HG03025 (cell line): Measurements from ENCODE around the gene TMEM222.
"Not testable (repeated sequence)": the region's sequence is repeated elsewhere in the genome, so short reads cannot be mapped to it uniquely, and the experiment has no call there.

ENCODE experiments used
- ATAC-seq: cut with Tn5 transposase; IDR thresholded peaks from one replicate; pipeline ENCODE4 v1.9.1; 2021; ENCODE audit warnings: mild to moderate bottlenecking, moderate library complexity; ENCODE audit not compliant: unreplicated experiment, low FRiP score

The TMEM222 gene, protein sequence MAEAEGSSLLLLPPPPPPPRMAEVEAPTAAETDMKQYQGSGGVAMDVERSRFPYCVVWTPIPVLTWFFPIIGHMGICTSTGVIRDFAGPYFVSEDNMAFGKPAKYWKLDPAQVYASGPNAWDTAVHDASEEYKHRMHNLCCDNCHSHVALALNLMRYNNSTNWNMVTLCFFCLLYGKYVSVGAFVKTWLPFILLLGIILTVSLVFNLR

DNA sequence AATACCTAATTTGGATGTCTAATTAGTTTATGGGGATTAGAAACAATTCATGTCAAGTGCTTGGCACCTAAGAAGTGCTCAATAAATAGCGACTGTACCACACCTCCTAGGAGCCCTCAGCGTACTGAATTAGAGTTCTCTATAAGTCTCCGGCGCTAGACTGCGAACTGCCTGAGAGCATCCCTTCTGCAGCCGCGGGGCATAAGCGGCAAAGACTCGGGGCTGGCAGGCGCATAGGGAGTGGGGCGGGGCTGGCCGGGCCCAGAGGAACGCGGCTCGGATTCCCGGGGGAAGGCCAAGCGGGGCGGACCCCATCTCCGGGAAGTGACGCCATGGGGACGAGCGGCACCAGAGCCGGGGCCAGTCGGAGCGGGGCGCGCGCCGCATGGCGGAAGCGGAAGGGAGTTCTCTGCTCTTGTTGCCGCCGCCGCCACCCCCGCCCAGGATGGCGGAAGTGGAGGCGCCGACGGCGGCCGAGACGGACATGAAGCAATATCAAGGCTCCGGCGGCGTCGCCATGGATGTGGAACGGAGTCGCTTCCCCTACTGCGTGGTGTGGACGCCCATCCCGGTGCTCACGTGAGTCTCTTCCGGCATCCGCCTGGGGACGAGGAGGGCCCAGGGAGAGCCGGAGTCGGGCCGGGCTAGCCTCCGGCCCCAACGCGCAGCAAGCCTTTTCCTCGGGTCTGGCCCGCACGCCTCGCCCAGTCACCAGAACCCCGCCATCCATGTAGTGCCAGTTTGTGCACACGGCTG lies at the start of gene TMEM222:
Gene TMEM222 (plus strand): TSS at position 351 of the 756 bp plus-strand sequence. CDS start 35 bp downstream, at position 386.
- ATAC-seq, result peak; percentile 86

DNA sequence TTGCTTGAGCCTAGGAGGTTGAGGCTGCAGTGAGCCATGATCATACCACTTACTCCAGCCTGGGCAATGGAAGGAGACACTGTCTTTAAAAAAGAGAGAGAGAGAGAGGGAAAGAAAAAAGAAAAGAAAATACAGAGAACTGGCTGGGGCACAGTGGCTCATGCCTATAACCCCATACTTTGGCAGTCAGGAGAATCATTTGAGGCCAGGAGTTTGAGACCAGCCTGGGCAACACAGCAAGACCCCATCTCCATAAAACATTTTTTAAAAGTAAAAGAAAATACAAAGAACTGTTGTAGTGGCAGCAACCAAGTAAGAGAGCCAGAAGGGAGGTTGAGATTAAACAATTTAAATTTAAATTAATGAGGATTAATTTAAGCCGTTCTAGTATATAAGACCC lies 47.8 kb upstream of the TMEM222 start:
- no peak for ATAC-seq

DNA sequence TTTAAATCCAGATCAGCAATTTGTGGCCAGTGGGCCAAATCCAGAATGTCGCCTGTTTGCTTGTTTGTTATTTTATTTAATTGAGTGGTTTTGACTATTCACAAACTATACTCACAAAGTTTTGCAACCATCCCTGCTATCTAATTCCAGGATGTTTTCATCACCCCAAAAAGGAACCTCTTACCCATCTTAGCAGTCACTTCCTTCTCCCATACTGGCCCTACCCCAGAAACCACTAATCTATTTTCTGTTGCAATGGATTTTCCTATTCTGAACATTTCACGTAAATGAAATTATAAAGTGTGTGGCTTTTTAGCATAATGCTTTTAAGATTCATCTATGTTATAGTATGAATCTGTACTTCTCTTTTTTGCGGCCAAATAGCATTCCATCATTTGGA lies 46.3 kb upstream of the TMEM222 start:
- ATAC-seq, result no peak

DNA sequence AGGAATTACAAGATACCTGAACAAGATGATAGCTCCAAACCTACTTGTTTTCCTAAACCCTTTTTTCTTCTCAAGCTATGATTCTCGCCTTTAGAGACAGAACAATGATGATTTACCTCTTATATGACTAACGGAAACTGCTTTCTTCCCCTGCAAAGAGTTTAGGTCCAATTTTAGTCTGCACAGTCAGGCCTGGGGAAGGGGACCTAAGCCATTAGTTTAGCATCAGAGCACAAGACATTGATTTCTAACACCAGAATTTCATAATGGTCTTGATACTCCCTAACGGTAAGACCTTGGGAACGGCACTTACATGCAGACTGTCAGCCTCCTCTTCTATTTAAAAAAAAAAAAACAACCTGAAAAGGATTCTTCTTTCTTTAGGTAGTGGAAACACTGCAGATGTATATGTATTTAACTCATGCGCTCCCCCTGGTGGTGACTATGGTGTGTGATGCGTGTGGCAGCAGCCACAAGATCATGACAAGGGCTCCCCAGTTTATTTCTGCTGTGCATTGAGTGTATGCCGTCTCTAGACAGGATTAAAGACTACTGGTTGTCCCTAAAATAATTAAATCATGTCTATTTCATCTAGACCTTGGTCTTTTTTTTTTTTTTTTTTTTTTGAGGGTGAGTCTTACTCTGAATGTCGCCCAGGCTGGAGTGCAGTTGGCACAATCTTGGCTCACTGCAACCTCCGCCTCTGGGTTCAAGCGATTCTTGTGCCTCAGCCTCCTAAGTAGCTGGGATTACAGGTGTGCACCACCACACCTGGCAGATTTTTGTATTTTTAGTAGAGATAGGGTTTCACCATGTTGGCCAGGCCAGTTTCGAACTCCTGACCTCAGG lies 37.3 kb upstream of the TMEM222 start:
- ATAC-seq, result no peak

DNA sequence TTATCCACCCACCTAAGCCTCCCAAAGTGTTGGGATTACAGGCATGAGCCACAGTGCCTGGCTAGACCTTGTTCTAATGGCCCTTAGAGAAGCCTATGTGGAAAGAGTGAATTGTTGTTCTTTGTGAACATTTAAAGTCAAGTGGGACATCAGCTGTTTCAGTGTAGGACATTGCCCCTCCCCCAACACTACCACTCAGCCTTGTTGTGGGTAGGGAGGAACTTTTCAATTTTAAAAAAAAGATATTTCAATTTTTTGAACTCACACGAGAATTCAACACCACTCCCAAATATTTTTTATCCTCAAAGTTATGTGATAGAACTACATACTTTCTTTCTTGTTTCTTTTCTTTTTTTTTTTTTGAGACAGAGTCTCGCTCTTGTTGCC lies 36.7 kb upstream of the TMEM222 start:
- no peak for ATAC-seq

DNA sequence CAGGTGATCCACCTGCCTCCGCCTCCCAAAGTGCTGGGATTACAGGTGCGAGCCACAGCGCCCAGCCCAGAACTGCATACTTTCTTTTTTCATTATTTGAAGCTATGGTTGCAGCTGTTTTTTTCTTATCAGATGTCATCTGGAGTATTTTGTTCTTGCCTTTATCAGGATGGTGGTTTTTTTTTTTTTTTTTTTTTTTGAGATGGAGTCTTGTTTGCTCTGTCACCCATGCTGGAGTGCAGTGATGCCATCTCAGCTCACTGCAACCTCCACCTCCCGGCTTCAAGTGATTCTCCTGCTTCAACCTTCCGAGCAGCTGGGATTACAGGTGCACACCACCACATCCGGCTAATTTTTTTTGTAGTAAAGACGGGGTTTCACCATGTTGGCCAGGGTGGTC lies 36.1 kb upstream of the TMEM222 start:
- ATAC-seq, result not testable (repeated sequence)

DNA sequence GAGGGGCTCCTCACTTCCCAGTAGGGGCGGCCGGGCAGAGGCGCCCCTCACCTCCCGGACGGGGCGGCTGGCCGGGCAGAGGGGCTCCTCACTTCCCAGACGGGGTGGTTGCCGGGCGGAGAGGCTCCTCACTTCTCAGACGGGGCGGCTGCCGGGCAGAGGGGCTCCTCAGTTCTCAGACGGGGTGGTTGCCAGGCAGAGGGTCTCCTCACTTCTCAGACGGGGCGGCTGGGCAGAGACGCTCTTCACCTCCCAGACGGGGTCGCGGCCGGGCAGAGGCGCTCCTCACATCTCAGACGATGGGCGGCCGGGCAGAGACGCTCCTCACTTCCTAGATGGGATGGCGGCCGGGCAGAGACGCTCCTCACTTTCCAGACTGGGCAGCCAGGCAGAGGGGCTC lies 32.8 kb upstream of the TMEM222 start:
- ATAC-seq, result not testable (repeated sequence)

DNA sequence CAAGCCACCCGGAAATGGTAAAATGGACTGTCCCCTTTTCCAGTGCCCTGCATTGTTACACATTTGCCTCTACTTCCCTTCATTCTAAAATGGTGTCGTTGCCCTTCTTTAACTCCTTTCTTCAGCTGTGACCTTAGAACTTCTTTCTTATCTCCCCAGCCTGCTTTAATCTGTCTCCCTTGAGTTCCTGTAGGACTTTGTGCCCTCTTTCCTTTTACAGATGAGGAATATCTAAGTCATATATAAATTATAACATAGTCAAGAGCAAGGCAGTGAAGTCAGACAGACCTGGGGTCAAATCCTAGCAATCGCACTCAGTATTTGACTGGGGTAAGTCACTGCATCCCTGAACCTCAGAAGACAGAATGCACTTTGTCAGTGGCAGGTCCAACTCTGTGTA lies 31.4 kb upstream of the TMEM222 start:
- no peak for ATAC-seq

DNA sequence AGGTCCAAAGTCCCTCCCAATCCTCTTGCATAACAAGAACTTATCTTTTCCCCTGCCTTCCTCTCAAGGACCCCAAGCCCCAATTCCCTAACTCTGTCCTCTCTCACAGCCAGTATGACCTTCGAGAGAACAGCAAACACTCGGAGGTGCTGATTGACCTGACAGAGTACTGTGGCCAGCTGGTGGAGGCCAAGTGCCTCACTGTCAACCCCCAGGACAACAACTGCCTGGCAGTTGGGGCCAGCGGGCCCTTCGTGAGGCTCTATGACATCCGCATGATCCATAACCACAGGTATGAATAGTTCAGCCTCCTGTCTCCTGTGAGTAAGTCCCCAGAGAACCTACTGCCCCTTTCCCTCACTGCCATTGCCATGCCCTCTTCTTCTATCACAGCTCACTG lies 29.9 kb upstream of the TMEM222 start:
- no peak for ATAC-seq

DNA sequence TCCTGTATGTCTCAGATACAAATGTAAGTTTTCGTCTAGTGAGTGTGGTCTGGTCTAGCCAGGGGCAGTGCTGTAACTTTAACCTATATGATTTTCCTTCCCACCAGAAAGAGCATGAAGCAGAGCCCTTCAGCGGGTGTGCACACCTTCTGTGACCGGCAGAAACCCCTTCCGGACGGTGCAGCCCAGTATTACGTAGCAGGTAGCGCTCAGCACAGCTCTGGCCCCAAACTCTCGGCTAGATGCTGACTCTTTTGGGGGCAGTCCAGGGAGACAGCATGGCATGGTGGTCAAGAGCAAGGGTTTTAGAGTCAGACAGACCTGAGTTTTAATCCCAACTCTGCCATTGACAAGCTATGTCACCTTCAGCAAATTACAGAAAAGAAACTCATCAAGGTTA lies 28.0 kb upstream of the TMEM222 start:
- ATAC-seq, result no peak

DNA sequence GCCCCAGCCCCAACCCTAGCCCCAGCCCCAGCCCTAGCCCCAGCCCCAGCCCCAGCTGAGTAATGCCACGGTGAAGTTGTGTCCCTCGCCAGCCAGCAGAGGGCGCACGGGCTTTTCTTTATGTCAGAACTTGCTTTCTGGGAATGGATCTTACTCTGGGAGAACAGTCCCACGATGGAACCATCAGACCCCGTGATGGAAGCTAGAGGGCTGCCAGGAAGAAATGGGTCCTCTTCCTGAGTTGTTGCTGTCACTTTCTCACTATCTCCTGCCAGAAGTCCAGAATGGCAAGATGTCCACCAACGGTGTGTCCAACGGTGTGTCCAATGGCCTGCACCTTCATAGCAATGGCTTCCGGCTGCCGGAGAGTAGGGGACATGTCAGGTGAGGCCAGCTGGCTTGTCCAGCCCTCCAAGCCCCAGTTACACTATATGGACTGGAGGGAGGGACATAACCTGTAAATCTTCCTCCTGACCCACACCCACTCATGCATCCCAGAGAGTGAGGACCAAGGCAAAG lies 25.1 kb upstream of the TMEM222 start:
- no peak for ATAC-seq

DNA sequence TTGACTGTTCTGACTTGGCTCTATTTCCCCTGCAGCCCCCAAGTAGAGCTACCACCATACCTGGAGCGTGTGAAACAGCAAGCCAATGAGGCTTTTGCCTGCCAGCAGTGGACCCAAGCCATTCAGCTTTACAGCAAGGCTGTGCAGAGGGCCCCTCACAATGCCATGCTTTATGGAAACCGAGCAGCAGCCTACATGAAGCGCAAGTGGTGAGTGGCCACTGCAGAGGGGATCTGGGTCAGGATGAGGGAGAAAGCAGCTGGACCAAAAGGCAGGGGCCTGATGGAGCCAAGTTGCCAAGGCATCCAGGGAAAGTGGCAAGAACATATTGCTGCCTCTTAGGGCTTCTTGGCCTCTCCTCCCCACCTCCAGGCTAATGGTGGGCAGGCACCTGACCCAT lies 24.1 kb upstream of the TMEM222 start:
- ATAC-seq, result no peak

DNA sequence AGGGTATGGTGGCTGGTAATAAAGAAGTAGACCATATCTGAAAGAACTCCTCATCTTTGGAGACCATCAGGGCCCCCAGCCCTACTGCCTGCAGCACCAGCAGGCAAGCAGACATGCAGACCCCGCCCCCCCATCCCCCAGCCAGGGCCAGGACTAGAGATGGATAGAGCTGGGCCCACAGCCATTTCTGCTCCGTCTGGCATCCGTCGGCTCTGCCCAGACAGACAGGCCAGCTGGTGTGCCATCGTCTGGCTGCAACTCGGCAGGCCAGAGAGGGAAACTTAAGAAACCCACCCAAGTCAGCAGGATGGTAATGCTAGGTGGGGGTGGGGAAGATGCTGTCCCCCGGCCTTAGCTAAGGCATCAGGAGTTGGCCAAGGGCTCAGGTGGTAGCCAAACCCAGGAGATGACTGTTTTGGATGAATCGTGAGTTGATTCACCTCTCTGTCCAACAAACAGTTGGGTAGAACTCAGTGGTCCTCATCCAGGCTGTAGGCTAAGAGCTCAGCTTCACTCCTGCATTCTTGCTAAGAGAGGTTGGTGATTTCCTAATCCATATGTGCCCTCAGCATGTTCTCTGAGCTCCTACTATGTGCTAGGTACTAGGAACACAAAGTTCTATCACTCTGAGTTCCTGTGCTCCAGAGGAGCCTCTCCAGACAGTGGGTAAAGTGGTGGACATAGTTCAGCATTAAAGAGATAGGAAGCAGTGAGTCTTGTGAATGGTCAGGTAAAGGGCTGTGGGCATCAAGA lies 23.2 kb upstream of the TMEM222 start:
- no peak for ATAC-seq

DNA sequence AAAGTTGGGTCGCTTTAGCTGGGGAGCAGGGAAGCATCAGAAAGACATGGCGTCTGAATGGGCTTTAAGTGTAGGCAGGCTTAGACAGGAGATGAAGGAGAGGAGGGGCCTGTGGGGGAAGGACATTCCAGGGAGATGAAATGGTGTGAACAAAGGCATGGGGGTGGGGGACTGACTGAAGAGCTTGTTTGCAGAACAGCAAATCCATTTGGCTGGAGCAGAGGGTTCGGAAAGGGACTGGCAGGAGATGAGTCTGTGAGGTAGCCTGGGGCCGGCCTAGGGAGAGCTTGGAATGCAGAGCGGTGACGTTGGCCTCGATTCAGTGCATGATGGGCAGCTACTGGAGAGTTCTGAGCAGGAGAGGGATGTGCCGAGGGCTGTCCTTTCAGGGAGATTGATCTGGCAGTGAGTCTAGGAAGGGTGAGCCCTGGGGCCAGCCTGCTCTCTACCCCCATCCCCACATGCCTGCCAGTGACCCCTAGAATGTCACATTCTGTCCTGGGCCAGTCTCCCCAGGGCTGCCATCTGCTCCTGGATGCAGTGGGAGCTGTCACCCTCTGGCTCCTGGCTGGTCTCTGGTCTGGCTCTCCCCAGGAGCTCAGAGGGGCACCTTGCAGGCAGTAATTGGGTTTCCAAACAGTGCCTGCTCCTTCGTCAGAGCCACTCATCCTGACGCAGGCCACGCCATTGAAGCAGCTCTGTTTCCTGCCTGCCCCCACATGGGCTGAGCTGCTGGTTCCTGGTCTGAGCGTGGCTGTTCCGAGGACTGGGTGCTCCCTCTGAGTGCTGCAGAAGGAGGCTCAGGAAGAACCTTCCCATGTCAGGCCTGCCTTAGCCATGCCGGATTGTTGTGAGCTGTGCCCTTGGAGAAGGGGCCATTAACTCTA lies 22.3 kb upstream of the TMEM222 start:
- no peak for ATAC-seq

DNA sequence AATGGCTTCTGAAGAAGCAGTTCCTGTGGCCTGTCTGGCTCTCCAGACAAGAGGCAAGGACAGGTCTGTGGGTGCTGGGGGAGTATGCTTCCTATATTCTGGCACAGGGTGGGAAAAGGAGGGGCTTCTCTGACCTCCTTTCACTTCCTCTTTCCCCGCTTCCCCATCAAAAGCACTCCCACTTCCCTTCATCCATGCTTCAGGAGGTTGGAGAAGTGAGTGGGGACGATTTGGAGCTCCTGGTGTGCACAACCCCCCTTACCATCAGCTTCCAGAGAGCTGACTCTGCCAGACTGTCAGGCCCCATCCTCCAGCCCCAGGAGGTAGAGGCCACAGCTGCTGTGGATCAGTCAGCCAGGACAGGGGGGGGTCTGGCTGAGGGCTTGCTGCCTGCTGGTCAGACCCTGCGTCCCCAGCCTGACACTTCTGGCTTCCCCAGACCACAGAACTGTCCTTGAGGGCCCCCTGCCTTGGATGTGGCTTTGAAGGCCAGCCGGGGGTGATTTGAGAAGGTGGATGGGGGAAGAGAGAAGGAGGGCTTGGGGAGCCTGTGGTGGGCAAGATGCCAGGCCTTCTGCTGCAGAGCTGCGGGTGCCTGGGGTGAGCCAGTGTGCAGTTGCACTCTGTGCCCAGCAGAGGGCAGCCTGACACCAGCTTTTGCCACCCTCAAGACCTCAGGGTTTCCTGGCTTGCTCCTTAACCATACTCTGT lies 21.5 kb upstream of the TMEM222 start:
- no peak for ATAC-seq

DNA sequence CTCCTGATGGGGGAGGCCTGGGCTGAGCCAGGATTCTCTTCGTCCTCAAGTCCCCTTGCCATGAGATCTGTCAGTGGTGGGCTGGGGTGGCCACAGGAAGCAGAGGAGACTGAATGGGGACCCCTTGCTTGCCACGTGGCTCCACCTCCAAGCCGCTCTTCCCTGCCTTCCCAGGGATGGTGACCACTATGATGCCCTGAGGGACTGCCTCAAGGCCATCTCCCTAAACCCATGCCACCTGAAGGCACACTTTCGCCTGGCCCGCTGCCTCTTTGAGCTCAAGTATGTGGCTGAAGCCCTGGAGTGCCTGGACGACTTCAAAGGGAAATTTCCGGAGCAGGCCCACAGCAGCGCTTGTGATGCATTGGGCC lies 20.9 kb upstream of the TMEM222 start:
- ATAC-seq, result no peak

DNA sequence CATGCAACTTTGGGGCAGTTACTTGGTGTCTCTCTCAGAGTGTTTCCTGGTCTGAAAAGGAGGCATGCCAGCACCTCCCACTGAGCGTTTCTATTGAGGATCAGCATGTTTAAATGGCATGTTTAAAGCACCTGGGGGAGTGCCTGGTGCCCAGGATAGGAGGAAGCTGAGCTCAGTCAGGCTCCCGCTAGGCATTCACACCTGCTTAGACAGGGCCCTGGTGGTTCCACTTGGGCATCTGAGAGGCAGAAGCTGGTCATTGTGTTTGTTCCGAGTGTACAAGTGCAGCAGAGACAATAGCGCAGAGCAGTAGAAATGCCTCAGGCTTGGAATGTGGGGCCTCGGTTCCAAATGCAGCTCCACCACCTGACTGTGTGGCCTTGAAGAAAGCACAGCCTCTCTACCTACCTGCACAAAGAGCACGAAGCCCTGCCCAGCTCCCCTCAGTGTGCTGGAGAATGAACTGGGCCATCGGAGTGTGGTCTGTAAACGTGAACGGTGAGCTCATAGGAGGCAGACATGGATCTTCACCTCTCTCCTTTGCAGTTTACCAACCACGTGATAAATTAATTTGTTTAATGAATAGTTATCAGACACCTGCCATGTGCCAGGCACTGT lies 20.3 kb upstream of the TMEM222 start:
- ATAC-seq, result no peak

DNA sequence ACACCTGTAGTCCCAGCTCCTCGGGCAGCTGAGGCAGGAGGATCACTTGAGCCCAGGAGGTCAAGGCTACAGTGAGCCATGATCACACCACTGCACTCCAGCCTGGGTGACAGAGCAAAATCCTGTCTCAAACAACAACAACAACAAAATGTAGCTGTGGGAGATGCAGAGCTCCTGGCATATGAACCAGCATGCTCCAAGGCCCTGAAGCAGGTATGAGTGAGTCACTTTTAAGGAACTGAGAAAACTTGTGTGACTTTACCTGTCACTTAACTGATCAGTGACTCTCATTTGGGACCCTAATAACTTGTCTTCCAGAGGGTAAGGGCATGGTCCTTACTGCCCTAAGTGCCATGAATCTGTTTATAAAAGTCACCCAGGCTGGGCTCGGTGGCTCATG lies 19.4 kb upstream of the TMEM222 start:
- no peak for ATAC-seq

DNA sequence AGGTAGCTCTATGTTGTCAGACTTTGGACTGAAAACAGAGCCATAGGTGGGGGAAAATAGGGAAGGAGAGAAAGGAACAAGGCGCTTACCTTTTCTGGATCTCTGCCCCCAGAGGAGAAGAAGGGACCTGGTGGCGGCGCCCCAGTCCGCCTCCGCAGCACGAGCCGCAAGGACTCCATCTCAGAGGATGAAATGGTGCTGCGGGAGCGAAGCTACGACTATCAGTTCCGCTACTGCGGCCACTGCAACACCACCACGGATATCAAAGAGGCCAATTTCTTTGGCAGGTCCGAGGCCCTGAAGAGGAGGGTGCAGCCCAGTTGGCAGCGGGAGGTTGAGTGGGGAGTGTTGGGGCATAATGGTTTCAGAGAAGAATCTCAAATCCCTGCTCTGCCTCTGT lies 18.5 kb upstream of the TMEM222 start:
- ATAC-seq, result no peak
